Right lobe of liver (tissue), 4 donors: Measurements from ENCODE around the gene C1D.

ENCODE experiments used
- POLR2A ChIP-seq: fragments of 450-650 bp; IDR thresholded peaks from one replicate; pipeline ENCODE4 v1.6.1; 2017; ENCODE audit warnings: antibody characterized with exemption, mild to moderate bottlenecking
- TF ChIP-seq, protein P1 (sequence below), 4 donors: fragments of 200-600 bp in 3 of 4; fragments of 450-650 bp in 1 of 4; IDR thresholded peaks; one replicate each; pipeline versions ENCODE4 v1.5.1 to v1.8.0; 2016 to 2022; ENCODE audit warnings: antibody characterized with exemption in 4 of 4, mild to moderate bottlenecking in 2 of 4
- donor health status: DM: no; HTN: no; CAD: no.
- donor health status: DM: no; HTN: no; CAD: no.
- donor health status: DM: no; HTN: yes; CAD: no.

DNA sequence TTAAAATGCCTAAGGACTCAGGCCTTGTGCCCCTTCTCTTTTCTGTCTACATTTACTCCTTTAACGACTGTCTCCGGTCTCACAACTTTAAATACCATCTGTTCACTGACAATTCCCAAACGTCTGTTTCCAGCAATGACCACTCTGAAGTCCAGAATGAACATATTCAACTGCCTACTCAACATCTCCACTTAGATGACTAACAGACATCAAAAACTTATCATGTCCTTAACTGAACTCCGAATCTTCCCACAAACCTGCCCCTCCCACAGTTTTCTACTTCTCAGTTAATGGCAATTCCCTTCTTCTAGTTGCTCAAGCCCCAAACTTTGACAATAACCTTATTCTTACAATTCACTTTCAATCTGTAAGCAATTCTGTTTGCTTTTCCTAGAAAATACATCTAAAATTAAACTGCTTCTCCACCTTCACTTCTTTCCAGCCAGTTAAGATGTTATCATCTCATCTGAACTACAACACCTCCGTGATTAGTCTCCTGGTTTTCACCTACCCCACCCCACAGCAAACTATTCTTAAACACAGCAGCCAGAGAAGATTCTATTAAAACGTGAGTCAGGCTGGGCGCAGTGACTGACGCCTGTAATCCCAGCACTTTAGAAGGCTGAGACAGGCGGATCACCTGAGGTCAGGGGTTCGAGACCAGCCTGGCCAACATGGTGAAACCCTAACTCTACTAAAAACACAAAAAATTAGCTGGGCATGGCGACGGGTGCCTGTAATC lies 2.8 kb downstream of the C1D start:
- TF ChIP-seq, protein P1, sequence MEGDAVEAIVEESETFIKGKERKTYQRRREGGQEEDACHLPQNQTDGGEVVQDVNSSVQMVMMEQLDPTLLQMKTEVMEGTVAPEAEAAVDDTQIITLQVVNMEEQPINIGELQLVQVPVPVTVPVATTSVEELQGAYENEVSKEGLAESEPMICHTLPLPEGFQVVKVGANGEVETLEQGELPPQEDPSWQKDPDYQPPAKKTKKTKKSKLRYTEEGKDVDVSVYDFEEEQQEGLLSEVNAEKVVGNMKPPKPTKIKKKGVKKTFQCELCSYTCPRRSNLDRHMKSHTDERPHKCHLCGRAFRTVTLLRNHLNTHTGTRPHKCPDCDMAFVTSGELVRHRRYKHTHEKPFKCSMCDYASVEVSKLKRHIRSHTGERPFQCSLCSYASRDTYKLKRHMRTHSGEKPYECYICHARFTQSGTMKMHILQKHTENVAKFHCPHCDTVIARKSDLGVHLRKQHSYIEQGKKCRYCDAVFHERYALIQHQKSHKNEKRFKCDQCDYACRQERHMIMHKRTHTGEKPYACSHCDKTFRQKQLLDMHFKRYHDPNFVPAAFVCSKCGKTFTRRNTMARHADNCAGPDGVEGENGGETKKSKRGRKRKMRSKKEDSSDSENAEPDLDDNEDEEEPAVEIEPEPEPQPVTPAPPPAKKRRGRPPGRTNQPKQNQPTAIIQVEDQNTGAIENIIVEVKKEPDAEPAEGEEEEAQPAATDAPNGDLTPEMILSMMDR (IDR thresholded peaks at IDR 0.05), result no peak
- TF ChIP-seq POLR2A, result no peak
